OCI-LY7 (cell line): ENCODE data around the gene AICDA.
"Not testable (repeated sequence)": the region's sequence is repeated elsewhere in the genome, so short reads cannot be mapped to it uniquely, and the experiment has no call there.

Experiments
- EZH2phosphoT487 ChIP-seq: fragments of 200-600 bp; sonication (generic); IDR thresholded peaks from 2 replicates; pipeline ENCODE4 v1.6.1; 2018; ENCODE audit warnings: low read depth, borderline replicate concordance, mild to moderate bottlenecking, mixed run types, antibody characterized with exemption, low read length, moderate library complexity, mixed read lengths
- TF ChIP-seq, protein P1 (sequence below): fragments of 200-600 bp; sonication (generic); conservative IDR thresholded peaks from 2 replicates; pipeline ENCODE4 v1.5.1; 2014; ENCODE audit warnings: mild to moderate bottlenecking, antibody characterized with exemption, low read length, moderate library complexity, mixed read lengths

DNA sequence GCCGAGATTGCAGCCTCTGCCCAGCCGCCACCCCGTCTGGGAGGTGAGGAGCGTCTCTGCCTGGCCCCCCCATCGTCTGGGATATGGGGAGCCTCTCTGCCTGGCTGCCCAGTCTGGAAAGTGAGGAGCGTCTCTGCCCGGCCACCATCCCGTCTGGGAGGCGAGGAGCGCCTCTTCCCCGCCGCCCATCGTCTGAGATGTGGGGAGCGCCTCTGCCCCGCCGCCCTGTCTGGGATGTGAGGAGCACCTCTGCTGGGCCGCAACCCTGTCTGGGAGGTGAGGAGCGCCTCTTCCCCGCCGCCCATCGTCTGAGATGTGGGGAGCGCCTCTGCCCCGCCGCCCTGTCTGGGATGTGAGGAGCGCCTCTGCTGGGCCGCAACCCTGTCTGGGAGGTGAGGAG lies 12.1 kb upstream of the AICDA start:
- TF ChIP-seq, protein P1, sequence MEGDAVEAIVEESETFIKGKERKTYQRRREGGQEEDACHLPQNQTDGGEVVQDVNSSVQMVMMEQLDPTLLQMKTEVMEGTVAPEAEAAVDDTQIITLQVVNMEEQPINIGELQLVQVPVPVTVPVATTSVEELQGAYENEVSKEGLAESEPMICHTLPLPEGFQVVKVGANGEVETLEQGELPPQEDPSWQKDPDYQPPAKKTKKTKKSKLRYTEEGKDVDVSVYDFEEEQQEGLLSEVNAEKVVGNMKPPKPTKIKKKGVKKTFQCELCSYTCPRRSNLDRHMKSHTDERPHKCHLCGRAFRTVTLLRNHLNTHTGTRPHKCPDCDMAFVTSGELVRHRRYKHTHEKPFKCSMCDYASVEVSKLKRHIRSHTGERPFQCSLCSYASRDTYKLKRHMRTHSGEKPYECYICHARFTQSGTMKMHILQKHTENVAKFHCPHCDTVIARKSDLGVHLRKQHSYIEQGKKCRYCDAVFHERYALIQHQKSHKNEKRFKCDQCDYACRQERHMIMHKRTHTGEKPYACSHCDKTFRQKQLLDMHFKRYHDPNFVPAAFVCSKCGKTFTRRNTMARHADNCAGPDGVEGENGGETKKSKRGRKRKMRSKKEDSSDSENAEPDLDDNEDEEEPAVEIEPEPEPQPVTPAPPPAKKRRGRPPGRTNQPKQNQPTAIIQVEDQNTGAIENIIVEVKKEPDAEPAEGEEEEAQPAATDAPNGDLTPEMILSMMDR: not testable (repeated sequence)
- TF ChIP-seq EZH2phosphoT487: not testable (repeated sequence)
